GM21786 (cell line): ENCODE results near the gene PLPP6.
"Not testable (repeated sequence)": the region's sequence is repeated elsewhere in the genome, so short reads cannot be mapped to it uniquely, and the experiment has no call there.

Source experiments
- ATAC-seq: cut with Tn5 transposase; IDR thresholded peaks from one replicate; pipeline ENCODE4 v1.9.1; 2021; ENCODE audit not compliant: unreplicated experiment

PLPP6 gene

DNA sequence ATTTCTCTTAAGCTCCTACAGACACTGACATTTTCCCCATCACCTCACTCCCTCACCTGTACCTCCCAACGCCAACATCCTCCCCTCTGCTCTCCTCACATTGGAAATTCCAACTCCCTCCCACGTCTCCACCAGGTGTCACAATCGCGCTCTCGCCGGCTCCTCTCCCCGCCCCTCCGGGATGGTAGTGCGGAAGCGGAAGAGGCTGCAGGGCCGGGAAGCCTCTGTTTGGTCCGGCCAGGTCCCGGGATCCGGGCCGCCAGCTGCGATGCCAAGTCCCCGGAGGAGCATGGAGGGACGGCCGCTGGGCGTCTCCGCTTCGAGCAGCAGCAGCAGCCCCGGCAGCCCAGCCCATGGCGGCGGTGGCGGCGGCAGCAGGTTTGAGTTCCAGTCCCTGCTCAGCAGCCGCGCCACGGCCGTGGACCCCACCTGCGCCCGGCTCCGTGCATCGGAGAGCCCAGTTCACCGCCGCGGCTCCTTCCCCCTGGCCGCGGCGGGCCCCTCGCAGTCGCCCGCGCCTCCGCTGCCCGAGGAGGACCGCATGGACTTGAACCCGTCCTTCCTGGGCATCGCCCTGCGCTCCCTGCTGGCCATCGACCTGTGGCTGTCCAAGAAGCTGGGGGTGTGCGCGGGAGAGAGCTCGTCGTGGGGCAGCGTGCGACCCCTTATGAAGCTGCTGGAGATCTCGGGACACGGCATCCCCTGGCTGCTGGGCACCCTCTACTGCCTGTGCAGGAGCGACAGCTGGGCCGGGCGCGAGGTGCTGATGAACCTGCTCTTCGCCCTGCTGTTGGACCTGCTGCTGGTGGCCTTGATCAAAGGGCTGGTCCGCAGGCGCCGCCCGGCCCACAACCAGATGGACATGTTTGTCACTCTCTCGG is at the start of gene PLPP6:
Gene PLPP6, plus strand, starts transcription at position 187 of the 881 bp plus-strand sequence. Its CDS starts 82 bp downstream, at position 269.
- ATAC-seq: peak; percentile 84

DNA sequence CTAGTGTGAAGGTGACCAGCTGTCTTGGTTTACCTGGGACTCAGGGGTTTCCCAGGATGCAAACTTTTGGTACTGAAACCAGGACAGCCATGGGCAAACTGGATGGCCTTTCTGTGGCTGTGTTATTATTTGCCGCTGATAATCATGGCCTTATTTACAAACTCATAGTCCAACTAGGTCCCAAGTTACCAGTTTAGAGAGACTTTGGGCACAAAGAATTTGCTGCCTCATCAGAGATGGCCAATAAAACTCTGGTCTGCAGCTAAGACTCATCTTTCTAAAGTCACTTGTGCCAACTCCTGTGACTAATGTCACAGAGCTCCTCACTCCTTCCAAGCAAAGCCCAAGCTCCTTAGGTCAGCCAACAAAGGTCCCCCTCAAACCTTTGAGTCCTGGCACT is 47.5 kb upstream of the PLPP6 start:
- no peak for ATAC-seq

- ATAC-seq: no peak
Measured at GRCh38 chr9:4615251-4615650, 46.8 kb upstream of the PLPP6 start.

GRCh38 chr9:4615778-4616177 is 46.3 kb upstream of the PLPP6 start:
- no peak for ATAC-seq

GRCh38 chr9:4617752-4618151 is 44.3 kb upstream of the PLPP6 start:
- no peak for ATAC-seq

DNA sequence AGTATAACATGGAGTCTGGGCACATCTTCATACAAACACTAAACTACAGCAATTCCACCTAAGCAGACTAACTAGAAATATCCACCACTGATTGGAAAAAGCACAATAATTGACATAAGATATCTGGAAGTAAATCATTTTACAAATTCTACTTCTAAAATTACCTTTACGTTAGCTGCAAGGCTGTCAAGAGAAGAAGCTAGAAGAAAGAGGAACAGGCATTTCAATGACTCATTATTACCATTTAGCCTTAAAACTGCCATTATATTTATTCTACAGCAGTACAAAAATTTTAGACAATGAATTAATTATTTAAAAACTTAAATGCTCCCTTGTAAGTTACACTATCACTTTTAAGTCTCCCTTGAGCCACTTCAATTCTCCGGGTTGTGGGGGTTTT is 43.4 kb upstream of the PLPP6 start:
- no peak for ATAC-seq

DNA sequence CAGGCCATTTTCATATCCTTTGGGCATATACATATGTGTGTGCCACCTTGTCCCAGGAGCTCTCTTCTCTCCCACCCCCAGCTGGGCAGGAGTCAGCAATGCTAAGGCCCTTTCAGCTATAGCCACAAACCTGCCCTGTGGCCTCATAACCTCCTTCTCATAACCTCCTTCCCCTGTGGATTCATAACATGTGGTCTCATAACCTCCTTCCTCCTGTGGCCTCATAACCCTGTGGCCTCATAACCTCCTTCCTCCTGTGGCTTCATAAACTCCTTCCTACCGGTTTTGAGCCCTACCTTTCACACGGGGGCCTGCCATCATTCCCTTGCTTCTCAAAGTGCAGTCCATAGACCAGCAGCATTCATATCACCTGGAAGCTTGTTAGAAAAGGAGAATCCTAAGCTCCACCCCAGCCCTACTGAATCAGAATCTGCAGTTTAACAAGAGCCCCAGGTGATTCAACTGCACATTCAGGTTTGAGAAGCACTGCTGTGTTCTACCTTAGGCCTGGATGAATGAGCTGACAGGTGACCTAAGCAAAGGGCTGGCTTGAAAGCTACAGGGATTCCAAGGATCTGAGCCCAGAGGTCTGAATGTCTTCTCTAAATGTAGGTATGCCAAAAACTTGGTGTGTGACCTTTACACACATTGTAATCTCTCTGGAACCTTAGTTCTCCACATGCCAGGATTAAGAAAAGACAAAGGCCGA is 41.9 kb upstream of the PLPP6 start:
- ATAC-seq: no peak

DNA sequence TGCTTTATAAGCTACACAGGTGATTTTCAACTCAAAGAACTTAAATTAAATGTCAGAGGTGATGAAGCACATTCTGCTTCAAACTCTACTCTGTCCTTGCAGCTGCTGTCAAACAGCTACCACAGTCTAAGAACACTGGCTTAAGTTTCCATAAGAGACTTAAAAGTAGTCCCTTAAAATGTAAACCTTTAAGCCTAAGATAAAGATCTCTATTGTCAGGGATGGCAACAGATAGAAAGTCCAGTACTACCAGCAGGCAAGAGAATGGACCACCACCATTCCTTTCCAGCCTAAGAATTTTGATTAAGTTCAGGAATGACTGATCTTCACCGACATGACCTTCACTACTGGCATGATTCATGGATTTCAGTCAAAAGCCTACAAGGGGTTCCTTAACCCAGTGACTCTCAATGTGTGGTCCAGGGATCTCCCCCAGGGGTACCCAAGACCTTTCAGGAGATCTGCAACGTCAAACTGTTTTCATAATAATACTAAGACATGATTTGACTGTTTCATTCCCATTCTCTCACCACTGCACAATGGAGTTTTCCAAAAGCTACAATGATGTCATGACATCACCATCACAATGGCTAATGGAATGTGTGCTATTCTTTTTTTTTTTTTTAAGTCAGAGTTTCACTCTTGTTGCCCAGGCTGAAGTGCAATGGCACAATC is 41.1 kb upstream of the PLPP6 start:
- no peak for ATAC-seq

GRCh38 chr9:4622016-4622415 is 40.1 kb upstream of the PLPP6 start:
- no peak for ATAC-seq

GRCh38 chr9:4630836-4631235 is 31.3 kb upstream of the PLPP6 start:
- no peak for ATAC-seq

DNA sequence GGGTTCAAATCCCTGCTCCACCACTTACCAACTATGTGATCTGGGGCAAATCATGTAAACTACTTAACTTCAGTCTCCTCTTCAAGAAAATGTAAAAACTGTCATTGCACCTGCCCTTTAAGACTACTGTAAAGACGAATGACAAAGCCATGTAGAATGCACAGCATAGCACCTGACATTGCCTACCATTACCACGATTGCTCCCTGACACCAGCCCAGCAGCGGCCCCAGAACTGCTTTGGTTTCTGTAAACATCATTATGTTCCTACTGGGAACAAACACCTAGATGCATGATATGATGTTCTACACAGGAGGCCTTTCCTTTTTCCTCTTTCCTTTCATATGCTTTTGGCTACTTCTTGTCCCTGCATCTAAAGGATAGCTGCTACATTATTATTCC is 23.1 kb upstream of the PLPP6 start:
- no peak for ATAC-seq

GRCh38 chr9:4639420-4639819 is 22.7 kb upstream of the PLPP6 start:
- ATAC-seq: no peak

DNA sequence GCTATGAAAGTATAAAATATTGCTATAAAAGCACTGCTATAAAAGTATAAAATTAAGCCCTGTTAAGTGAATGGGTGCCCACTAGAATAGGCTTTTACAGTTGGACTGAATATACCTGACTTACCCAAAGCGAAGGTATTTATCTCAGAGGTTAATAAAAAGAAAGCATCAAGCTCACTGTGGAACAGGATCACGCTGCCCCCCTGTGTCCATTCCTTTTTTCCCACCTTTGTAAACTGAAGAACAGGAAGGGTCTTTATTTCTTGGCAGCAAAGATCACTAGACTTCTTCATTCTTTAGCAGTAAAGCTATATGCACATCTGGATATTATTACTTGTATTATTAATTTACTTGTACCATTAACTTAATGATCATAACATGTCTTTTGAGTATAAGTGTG is 22.1 kb upstream of the PLPP6 start:
- no peak for ATAC-seq

DNA sequence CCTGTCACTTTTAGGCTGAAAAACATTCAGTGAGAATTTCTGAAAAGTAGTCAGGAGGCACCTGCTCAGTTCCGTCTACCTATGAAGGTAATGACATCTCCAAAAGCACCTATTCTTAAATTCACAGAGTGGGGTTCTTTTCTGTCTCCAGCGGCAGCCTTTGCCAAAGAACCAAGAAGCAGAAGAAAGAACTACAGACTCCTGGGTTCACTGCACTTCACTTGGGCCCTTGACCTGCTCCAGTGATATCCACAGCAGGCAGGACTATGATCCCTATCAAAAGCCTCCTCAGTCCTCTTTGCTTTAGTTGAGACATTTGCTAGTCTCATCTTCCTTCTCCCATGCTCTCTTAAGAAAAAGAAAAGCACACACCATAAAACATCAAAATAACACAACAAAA is 19.7 kb upstream of the PLPP6 start:
- ATAC-seq: no peak

DNA sequence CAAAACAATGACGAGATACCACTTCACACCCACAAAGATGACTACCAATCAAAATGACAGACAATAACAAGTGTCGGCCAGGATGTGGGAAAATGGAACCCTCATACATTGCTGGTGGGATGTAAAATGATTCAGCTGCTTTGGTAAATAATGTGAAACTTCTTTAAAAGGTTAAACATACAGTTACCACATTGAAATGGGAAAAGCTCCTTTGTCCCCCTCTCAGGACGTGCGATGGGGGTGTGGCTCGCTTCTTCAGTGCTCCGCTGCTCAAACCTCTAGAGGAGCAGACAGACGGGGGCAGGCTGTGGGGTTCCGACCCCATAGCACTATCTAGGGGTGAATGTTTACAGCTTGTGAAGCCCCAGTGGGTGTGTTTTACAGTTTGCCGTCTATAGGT is 8.0 kb upstream of the PLPP6 start:
- ATAC-seq: no peak

DNA sequence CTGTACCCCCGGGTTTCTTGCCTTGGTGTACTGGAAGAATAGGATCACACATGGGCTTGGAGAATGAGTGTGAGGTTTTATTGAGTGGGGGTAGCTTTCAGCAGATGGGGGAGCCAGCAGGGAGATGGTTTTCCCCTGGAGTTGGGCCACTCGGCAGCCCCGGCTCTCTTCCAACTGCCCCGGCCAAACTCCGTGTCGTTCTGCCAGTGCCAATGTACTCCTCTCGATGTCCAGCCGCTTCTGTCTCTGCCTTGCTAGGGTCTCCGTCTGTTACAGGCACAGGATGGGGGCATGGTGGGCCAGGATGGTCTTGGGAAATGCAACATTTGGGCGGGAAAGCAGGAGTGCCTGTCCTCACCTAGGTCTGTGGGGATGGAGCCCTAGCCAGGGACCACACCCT is 7.6 kb upstream of the PLPP6 start:
- no peak for ATAC-seq

DNA sequence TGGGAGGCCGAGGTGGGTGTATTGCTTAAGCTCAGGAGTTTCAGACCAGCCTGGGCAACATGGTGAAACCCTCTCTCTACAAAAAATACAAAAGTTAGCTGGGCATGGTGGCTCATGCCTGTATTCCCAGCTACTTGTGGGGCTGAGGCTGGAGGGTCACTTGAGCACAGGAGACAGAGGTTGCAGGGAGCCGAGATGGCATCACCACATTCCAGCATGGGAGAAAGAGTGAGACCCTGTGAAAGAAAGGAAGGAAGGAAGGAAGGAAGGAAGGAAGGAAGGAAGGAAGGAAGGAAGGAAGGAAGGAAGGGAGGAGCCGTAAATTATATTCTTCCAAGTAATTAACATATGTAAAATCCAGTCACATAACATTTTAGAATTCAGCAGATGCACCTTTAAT is 5.9 kb upstream of the PLPP6 start:
- not testable (repeated sequence) for ATAC-seq

- no peak for ATAC-seq
Measured at GRCh38 chr9:4656621-4657020, 5.5 kb upstream of the PLPP6 start.

DNA sequence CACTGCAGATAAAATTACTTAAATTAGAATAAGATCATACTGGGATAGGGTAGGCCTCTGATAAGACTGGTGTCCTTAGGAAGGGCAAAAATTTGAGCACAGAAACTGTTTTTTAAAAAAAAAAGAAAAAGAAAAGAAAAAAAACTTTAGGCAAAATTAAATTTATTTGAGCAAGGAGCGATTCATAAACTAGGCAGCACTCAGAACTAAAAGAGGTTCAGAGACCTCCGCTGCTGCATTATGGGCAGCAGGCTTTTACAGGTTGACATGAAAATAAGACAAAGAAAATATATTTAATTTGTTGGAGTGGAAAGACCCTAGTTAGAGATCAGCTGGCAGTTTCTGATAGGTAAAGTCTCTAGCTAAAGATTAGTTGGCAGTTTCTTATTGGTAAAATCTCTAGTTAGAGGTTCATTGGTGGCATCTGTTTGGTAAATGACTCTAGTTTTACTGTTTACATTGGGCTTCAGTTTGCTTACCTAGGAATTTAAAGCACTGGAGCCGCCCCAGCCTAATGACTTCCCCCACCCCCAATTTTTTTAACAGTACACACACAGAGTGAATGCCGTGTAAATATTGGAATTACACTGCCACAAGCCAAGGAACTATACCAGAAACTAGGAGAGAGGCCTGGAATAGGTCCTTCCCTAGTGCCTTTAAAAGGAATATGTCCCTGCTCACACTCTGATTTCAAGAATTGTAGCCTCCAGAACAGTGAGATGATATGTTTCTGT is 4.5 kb upstream of the PLPP6 start:
- ATAC-seq: no peak

GRCh38 chr9:4660665-4661064 is 1.4 kb upstream of the PLPP6 start:
- not testable (repeated sequence) for ATAC-seq

GRCh38 chr9:4661165-4661564 is 929 bp upstream of the PLPP6 start:
- ATAC-seq: no peak
